Right forelimb (tissue), 1 donor: ENCODE measurements around the gene NTM.

Experiments
- DNase-seq: peaks from one replicate; pipeline ENCODE4 v3.0.0-alpha.2; 2018

Gene NTM

GRCh38 chr11:131561972-131562371 is 191.6 kb downstream of the NTM start:
- no peak for DNase-seq

DNA sequence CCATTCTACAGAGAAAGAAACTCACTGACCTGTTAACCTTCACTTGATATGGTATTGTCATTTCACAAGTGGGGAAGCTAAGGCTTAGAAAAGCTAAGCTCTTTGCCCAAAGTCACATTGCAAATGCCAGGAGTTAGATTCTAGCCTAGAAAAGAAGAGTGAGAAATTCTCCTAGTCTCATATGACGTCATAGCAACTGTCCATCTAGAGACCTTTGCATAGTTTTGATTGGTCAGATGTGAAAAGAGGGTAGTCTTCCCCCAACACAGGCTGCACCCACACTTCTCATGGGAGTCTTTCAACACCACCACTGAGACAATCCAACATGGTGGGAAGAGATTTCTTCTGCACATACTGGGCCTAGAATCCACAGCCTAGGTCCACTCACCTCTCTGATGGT is 197.9 kb downstream of the NTM start:
- DNase-seq: no peak

DNA sequence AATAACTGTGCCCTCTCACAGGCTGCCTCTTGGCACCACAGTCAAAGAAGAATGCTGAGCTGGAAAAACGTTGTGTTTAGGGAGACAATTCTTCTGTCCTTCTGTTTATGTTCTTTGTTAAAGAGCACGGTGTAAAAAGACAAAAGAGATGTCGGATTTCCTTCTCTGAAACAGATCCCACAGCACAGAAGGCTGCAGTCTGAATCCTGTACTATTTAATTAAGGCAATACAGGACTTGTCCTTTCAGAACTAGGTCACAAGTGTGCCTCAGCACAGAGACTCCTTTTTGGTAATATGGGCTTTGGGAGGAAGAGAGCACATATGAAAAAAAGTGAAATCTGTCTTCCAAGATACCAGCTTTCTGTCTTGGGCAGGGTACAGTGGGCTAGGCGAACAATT is 201.2 kb downstream of the NTM start:
- no peak for DNase-seq

GRCh38 chr11:131572423-131572822 is 202.0 kb downstream of the NTM start:
- DNase-seq: no peak

- DNase-seq: no peak
Measured at GRCh38 chr11:131579932-131580387, 209.5 kb downstream of the NTM start.

GRCh38 chr11:131580476-131580875 is 210.1 kb downstream of the NTM start:
- DNase-seq: no peak

GRCh38 chr11:131581046-131581445 is 210.6 kb downstream of the NTM start:
- DNase-seq: no peak

- DNase-seq: no peak
Measured at GRCh38 chr11:131582021-131582525, 211.7 kb downstream of the NTM start.

GRCh38 chr11:131583421-131583820 is 213.0 kb downstream of the NTM start:
- no peak for DNase-seq

DNA sequence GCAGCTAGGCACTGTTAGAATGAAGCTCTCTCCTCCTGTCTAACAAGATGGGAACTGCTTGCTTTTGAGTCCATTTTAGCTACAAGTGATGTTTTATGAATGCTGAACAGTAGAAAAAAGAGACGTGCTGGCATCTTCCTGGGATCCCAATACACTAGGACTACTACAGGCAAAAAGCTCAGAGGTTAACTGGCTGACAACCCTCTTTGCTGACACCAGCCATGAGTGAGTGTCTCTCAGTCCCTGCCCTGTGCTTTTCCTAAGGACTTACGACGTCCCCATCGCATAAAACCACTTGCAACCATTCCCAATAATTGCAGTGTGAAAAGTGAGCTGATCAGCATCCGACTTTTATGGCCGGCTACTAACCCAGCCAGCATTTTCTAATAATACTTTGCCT is 213.5 kb downstream of the NTM start:
- DNase-seq: no peak

DNA sequence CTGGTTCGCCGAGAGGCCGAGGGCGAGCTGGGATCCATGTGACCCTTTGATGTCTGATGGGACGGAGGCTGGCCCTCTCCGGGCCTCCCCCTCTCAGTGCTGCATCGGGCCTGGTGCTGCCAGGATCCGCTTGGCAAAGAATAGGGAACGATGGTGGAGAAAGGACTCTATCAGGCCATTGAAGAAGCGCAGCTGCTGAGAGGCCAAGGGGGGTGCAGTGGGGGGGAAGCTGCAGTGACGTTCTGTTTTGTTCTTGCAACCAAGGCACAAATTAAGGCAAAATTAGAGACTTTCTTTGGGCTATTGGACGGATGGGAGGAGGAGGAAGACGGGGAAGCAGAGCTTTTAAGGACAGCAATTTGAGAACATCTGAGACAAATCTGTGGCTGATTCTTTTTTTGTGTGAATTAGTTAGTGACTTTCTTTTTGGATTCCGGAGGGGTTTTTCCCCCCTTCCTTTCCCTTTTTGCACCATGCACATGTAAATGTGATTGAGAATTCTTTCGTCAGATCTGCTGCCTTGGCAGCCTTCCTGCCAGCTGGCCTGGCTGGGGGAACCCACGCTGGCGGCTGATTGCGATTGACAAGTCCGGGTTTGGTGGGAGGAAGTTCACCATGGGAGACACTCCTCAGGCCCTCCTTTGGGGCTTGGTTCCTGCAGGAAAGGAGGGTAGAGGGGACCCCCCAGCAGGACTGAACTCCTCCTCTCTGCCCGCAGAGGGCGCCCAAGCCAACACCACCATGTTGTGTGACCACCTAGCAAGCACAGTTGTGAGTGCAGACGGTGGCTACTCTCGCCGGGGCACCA is 214.6 kb downstream of the NTM start:
- no peak for DNase-seq

GRCh38 chr11:131588057-131588456 is 217.6 kb downstream of the NTM start:
- no peak for DNase-seq

DNA sequence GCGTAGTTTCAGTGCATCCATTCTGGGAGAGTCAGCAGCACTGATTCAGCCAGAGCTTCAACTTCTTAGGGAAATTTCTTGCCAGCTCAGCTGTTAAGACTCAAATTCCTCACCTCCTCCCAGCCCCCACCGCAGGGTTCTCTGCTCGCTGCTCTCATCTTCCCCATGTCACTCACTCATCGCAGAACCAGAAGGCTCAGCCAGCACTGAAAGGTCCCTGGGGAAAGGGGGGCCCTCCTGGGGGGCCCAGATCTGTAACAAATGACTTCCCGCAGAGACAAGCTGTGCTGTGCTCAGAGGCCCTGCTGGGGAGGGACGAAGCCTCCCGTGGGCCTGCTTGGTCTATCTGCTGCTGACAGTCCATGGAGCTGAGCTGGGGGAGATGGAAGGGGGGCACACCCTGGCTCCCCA is 220.6 kb downstream of the NTM start:
- DNase-seq: no peak

- DNase-seq: no peak
Measured at GRCh38 chr11:131592152-131592551, 221.7 kb downstream of the NTM start.

DNA sequence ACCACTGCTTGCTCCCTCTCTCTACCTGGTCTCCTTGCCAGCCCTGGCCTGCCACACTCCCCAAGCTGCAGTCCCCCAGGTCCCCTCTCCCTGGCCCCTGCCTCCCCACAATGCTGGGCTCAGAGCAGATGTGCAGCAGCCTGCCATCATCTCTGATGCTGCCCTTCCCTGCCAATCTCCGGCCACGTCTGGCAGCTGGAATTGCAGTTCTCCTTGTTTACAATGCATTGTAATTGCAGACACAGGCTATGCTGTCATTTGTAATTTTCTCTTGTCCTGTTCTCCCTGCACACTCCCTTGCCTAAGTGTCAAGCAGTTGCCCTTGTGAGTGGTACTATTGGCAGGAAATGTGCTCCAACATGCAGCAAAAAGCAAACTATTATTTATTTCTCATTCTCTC is 222.3 kb downstream of the NTM start:
- DNase-seq: no peak

DNA sequence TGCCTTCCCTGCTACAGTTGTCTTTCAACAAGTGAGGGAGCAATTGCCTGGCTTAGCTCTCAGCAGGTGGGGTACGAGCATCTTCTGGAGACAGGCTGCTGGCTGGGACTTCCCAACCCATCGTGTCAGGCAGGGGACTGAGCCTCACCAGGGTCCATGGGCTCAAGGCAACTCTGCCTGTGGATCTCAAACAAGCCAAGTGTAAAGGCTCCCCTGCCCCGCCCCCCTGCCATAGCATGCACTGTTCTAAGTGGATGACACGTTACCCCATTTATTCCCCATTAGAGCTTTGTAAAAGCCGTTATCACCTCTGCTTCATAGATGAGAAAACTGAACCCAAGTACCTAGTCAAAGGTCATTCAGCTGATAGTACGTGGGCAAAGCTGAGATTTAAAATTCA is 222.9 kb downstream of the NTM start:
- DNase-seq: no peak

- DNase-seq: no peak
Measured at GRCh38 chr11:131595797-131596196, 225.4 kb downstream of the NTM start.

- DNase-seq: no peak
Measured at GRCh38 chr11:131597890-131598289, 227.5 kb downstream of the NTM start.

DNA sequence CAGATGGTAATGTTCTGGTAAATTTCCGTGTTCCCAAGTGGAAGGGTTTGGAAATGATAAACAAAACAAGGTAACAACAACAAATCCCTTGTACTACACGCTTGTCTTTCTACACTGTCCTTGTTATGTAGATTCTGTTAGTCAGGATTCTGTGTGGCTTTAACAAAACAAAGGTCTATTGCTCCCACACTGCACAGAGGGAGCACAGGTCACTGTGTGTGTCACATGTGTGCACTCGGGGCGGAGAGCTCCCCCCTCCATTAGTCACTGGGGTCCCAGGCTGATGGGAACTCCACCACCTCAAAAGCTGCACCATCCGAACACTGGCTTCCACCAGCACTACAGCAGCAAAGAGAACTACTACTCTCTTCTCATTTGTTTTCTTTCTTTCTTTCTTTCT is 227.9 kb downstream of the NTM start:
- no peak for DNase-seq

- no peak for DNase-seq
Measured at GRCh38 chr11:131599285-131599684, 228.9 kb downstream of the NTM start.

GRCh38 chr11:131600628-131601027 is 230.2 kb downstream of the NTM start:
- peak; percentile 59 for DNase-seq

DNA sequence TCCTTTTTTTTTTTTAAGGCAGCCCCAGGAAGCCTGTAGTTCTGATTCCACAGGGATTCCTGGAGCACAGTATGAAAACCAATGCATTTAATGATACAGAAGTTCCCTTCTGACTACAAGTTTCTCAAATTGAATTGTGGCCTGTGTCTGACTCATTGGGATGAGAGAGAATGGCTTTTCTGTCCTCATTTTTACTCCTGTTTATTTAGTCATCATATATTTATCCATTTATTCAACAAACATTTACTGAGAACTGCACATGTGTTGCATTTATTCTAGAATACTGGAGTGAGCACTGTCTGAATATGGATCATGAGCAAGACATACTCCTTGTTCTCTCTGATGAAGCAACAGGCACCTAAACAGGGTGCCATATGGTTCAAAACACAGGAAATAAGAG is 231.2 kb downstream of the NTM start:
- no peak for DNase-seq

DNA sequence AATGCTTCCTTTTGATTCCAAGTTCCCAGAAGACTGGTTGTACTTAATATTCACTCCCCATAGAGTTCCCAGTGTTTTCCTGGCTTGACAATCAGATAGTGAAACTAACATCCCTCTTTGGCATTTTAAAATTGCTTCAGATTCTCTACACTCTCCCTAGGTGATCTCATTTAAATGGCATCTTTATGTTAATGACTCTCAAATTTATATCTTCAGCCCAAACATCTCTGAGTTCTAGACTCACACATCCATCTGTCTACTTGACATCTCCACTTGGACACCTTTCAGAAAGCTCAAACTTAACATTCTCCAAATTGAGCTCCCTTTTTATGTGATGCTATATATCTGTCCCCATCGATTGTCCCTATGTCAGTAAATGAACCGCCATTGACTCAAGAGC is 232.0 kb downstream of the NTM start:
- DNase-seq: no peak

GRCh38 chr11:131606811-131607335 is 236.5 kb downstream of the NTM start:
- no peak for DNase-seq

GRCh38 chr11:131609337-131609736 is 238.9 kb downstream of the NTM start:
- DNase-seq: no peak
